Mammary epithelial cell (primary cell): ENCODE measurements around the gene COG5.

Source experiments
- CTCF ChIP-seq, 2 donors: IDR thresholded peaks in 1 of 2; conservative IDR thresholded peaks in 1 of 2; 2 replicates each; pipeline ENCODE4 v1.5.1; 2011 to 2012; ENCODE audit warnings: inconsistent platforms in 2 of 2, low read length in 2 of 2, mild to moderate bottlenecking in 2 of 2, control low read depth in 1 of 2, low read depth in 1 of 2; ENCODE audit not compliant: insufficient read depth in 1 of 2; ENCODE audit errors: extremely low read depth in 1 of 2
- EZH2 ChIP-seq: IDR thresholded peaks from 2 replicates; pipeline ENCODE4 v1.6.1; 2012; ENCODE audit warnings: low read length, inconsistent platforms, borderline replicate concordance

DNA sequence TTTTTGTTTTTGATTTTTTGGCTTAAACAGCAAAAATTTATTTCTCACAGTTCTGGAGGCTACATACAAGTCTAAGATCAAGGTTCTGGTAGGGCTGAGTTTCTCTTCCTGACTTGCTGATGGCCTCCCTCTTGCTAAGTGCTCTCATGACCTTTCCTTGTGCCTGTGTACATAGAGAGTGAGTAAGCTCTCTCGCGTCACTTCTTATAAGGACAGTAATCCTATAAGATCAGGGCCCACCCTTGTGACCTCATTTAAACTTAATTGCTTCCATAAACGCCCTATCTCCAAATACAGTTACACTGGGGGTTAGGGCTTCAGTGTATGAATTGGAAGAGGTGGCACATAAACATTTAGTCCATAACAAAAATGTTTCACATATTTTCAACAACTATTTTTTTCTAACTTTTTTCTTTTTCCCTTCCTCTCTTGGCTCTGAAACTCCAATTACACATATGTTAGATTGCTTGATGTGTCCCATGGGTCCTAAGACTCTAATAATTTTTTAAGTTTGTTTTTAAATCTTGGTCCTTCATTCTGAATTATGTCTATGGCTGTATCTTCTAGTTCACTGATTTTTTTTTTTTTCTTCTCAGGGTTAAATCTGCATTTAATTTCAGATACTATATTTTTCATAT, 245.1 kb downstream of the COG5 start:
- TF ChIP-seq EZH2 (no peak), CTCF (conservative IDR thresholded peaks at IDR 0.05 in 1 of 2, IDR thresholded peaks at IDR 0.05 in 1 of 2; ENCODE audit: extremely low read depth in 1 of 2, insufficient read depth in 1 of 2, low read depth in 1 of 2, low read length in 2 of 2) (no peak)
